Naive thymus-derived CD8-positive, alpha-beta T cell (primary cell): ENCODE measurements around the gene TUBGCP2. TPM values are rescaled to one million over a fixed set of nuclear protein-coding genes. Genes with fewer than 3 reads are reported as not detected.
A peak's percentile ranks its signal among the peaks of the same experiment; 100 is the strongest.

Source experiments
- ATAC-seq, 2 donors: fragments of 150-1000 bp; cut with Tn5 transposase in 1 of 2; sonication (Bioruptor Pico), chemical (Tn5 transposase) in 1 of 2; 1 replicate in 1 of 2; 2 replicates in 1 of 2; pipeline ENCODE4 v1.10.0; 2021; ENCODE audit warnings: mild to moderate bottlenecking in 2 of 2, moderate library complexity in 2 of 2
- POLR2A ChIA-PET: fragments of 350-600 bp; sonication (Branson Sonifier 250); formaldehyde crosslinking; loops from one replicate; lab custom pipeline; 2021; ENCODE audit warnings: antibody characterized with exemption; lab: Charles Lee
- DNase-seq, 10 donors: peaks; one replicate each; pipeline versions ENCODE4 v3.0.0 to v3.0.0-alpha.2; 2020 to 2022
- H3K27ac Mint-ChIP-seq, 10 donors: one replicate each; pipeline ENCODE4 v1.8.0; 2020 to 2022; ENCODE audit warnings: mild to moderate bottlenecking in 10 of 10, mixed read lengths in 10 of 10, moderate library complexity in 4 of 10, inconsistent platforms in 1 of 10
- H3K27me3 Mint-ChIP-seq, 5 donors: one replicate each; pipeline ENCODE4 v1.8.0; 2021 to 2022; ENCODE audit warnings: mixed read lengths in 5 of 5
- H3K36me3 Mint-ChIP-seq, 3 donors: one replicate each; pipeline ENCODE4 v1.8.0; 2020 to 2022; ENCODE audit warnings: mixed read lengths in 3 of 3, mild to moderate bottlenecking in 2 of 3, inconsistent platforms in 1 of 3
- H3K4me1 Mint-ChIP-seq, 4 donors: one replicate each; pipeline ENCODE4 v1.8.0; 2021 to 2022; ENCODE audit warnings: mixed read lengths in 4 of 4
- H3K4me3 Mint-ChIP-seq, 10 donors: one replicate each; pipeline ENCODE4 v1.8.0; 2020 to 2022; ENCODE audit warnings: mild to moderate bottlenecking in 10 of 10, mixed read lengths in 10 of 10, moderate library complexity in 6 of 10, inconsistent platforms in 1 of 10
- H3K9me3 Mint-ChIP-seq, 9 donors: one replicate each; pipeline ENCODE4 v1.8.0; 2020 to 2022; ENCODE audit warnings: mixed read lengths in 9 of 9, mild to moderate bottlenecking in 3 of 9, inconsistent platforms in 1 of 9, moderate library complexity in 1 of 9
- polyA plus RNA-seq, 3 donors: library from polyadenylated mRNA; unstranded; fragments of 300-500 nt; fragmentation: Illumina TruSeq; gene quantifications; one replicate each; pipeline ENCODE4 v1.2.3, GENCODE V29; 2021
- total RNA-seq, 8 experiments: library from RNA in 2 of 8; stranded (reverse) in 2 of 8; gene quantifications; one replicate each; pipeline ENCODE4 v1.2.3 and lab custom pipeline; 2021 to 2026

Gene TUBGCP2, protein sequence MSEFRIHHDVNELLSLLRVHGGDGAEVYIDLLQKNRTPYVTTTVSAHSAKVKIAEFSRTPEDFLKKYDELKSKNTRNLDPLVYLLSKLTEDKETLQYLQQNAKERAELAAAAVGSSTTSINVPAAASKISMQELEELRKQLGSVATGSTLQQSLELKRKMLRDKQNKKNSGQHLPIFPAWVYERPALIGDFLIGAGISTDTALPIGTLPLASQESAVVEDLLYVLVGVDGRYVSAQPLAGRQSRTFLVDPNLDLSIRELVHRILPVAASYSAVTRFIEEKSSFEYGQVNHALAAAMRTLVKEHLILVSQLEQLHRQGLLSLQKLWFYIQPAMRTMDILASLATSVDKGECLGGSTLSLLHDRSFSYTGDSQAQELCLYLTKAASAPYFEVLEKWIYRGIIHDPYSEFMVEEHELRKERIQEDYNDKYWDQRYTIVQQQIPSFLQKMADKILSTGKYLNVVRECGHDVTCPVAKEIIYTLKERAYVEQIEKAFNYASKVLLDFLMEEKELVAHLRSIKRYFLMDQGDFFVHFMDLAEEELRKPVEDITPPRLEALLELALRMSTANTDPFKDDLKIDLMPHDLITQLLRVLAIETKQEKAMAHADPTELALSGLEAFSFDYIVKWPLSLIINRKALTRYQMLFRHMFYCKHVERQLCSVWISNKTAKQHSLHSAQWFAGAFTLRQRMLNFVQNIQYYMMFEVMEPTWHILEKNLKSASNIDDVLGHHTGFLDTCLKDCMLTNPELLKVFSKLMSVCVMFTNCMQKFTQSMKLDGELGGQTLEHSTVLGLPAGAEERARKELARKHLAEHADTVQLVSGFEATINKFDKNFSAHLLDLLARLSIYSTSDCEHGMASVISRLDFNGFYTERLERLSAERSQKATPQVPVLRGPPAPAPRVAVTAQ
- 10 to 100 TPM; 61.4 to 72.9 TPM for total RNA-seq
- 10 to 100 TPM; 24.7 to 35.6 (median 32.0) TPM for polyA plus RNA-seq
- total RNA-seq (lab: John Stamatoyannopoulos, UW), result 106 to 134 (median 121) reads per million in 6 experiments

- H3K4me1 Mint-ChIP-seq, result peaks cover 15 to 46% (median 39%) of the 10 kb centered on the region in 4 donors
- ATAC-seq, result peak; percentile 67 to 68
- peak within 1 kb of the TSS; percentile 94 to 100 (median 100) for H3K27ac Mint-ChIP-seq
- POLR2A ChIA-PET, result interaction anchor here (0.6 to 2.0 kb wide), 4 partner anchors 21 to 1067 kb away, joined by 3 to 8 read pairs (median 4); no protein-coding TSS in a partner anchor
- peaks cover 0 to 5% (median 0%) of the 10 kb centered on the region in 9 donors for H3K9me3 Mint-ChIP-seq
- peak; percentile 81 to 99 (median 92) for DNase-seq
- peaks cover 0 to 41% (median 7%) of the 10 kb centered on the region in 3 donors for H3K36me3 Mint-ChIP-seq
- peak within 1 kb of the TSS; percentile 94 to 99 (median 98) for H3K4me3 Mint-ChIP-seq
- H3K27me3 Mint-ChIP-seq, result peaks cover 0 to 5% (median 0%) of the 10 kb centered on the region in 5 donors
These were observed at the start of gene TUBGCP2, which contains the start of gene ZNF511 for GRCh38 chr10:133308421-133309099. TUBGCP2 (minus strand) TSS chr10:133308872; CDS start chr10:133302941, 5,931 bp downstream. ZNF511 (plus strand) TSS chr10:133308914; CDS start chr10:133308944, 30 bp downstream.

DNA sequence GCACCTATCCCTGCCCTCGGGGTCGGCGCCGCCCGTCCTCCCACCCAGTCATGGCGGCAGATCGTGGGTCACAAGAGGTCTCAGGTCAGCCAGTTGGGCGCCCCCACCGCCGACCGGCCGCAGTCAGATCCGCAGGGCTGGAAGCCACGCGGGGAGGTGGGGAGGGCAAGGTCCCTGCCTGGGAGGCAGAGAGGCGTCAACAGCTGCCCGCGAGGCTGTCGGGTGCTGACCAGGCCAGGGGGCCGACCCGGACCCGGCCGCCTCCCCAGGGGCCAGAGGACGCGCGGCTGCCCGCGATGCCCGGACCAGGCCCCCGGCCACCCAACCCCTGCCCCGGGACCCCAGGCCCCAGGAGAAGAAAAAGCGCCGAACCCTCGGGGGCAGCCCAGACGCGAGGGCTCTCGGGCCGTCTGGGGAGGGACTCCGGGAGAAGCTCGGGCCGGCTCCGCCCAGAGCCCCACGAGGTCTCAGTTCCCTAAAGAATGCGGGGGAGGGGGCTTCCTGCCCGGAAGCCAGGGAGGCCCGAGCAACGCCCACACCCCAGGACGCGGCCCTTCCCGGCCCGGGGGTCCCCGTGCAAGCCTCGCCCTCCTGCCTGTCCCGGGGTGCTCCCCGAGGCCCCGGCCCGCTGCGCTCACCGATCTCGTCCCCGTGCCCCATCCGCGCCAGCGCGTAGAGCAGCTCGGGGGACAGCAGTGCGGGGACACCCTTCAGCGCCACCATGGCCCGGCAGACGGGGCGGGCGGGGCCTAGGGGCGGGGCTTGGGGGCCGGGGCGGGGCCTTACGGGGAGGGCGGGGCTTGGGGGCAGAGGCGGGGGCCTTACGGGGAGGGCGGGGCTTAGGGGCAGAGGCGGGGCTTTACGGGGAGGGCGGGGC, 48.9 kb upstream of the TUBGCP2 start, which contains the start of gene FUOM:
TSS of gene FUOM (minus strand) at position 735 of the 877 bp plus-strand sequence. CDS start at position 723, 12 bp downstream.
- ATAC-seq (peak; percentile 88 to 91), DNase-seq (peak; percentile 62 to 85 (median 74))
- peak within 1 kb of the TSS; percentile 62 to 87 (median 74) for H3K4me3 Mint-ChIP-seq
- no peaks in the 10 kb centered on the region for H3K27me3 Mint-ChIP-seq
- peaks cover 3 to 16% (median 8%) of the 10 kb centered on the region in 4 donors for H3K4me1 Mint-ChIP-seq
- POLR2A ChIA-PET, result interaction anchor here (1.9 to 2.1 kb wide), 2 partner anchors 21 to 32 kb away, joined by 7 to 11 read pairs; no protein-coding TSS in a partner anchor
- peak within 1 kb of the TSS in 7 of 10 donors; percentile 24 to 81 (median 62) for H3K27ac Mint-ChIP-seq
- H3K9me3 Mint-ChIP-seq, result no peaks in the 10 kb centered on the region
- peaks cover 0 to 9% (median 0%) of the 10 kb centered on the region in 3 donors for H3K36me3 Mint-ChIP-seq

DNA sequence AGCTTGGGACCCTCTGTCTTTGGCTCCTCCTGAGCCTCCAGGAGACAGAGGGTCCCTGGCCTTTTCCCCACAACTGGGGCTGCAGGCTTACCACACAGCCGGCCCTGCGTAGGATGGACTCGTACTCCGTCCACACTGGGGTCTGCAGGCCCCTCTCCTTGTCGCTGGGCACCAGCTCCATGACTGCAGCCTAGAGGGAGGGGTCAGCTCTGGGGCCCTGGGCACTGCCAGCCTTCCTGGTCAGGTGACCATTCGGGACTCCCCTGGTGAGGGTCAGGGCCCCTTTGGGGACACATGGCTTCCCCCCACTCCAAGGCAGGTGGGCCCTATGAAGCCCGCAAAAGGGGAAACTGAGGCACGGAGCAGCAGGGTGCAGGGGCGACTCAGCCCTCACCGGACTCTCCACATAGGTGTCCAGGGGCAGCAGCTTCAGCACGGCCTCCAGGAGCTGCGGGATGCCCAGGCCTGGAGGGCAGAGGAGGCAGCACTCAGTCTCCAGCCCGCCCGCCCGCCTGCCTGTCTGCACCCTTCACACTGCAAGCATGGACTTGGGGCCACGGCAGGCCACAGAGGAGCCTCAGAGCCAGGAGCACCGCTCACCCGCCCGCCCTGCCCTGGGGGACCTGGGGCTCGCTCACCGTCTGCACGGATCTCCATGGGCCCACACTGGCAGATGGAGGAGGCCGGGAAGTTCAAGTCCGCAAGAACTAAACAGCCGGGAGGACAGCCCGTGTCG, 48.0 kb upstream of the TUBGCP2 start:
- POLR2A ChIA-PET, result interaction anchor here (0.6 to 2.1 kb wide), 3 partner anchors 21 to 82 kb away, joined by 3 to 11 read pairs (median 4); no protein-coding TSS in a partner anchor
- Mint-ChIP-seq H3K36me3 (peaks cover 0 to 2% (median 0%) of the 10 kb centered on the region in 3 donors), H3K9me3 (no peaks in the 10 kb centered on the region), H3K4me3 (peak overlapping the region; percentile 69 to 84 (median 74)), H3K27me3 (no peaks in the 10 kb centered on the region), H3K27ac (peak overlapping the region in 3 of 10 donors; percentile 59 to 81 (median 63)), H3K4me1 (peaks cover 3 to 12% (median 6%) of the 10 kb centered on the region in 4 donors)
- ATAC-seq (no peak), DNase-seq (no peak)

DNA sequence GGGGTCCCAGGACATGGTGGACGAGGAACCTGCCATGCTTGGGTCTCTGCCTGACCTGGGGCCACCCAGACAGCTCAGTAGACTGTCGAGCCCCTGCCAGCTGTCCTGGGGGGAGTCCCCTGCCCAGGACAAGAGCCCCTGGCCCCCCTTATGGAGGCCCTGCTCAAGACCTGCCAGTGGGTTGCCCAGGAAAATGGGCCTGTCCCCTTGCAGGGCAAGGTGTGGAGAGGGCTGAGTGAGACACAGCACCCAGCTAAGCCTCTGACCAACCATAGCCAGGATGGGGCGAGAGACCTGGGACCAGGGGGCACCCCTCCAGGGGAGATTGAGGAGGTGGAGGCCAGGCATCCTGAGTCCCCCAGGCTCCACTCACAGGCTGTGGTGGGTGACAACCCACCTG, 47.3 kb upstream of the TUBGCP2 start:
- Mint-ChIP-seq H3K27ac (peak overlapping the region in 4 of 10 donors; percentile 11 to 85 (median 56)), H3K4me3 (peak overlapping the region; percentile 33 to 79 (median 70)), H3K4me1 (peaks cover 3 to 7% (median 5%) of the 10 kb centered on the region in 4 donors), H3K9me3 (no peaks in the 10 kb centered on the region), H3K36me3 (no peaks in the 10 kb centered on the region), H3K27me3 (no peaks in the 10 kb centered on the region)
- no peak for ATAC-seq
- POLR2A ChIA-PET, result interaction anchor here (1.0 to 1.2 kb wide), 2 partner anchors 23 to 34 kb away, joined by 3 to 4 read pairs; partner anchors contain the start of gene PAOX
- no peak for DNase-seq

- peaks cover 3 to 7% (median 4%) of the 10 kb centered on the region in 4 donors for H3K4me1 Mint-ChIP-seq
- POLR2A ChIA-PET, result interaction anchor here (1.0 kb wide), 1 partner anchor 23 kb away, joined by 3 read pairs; the partner anchor contains the start of gene PAOX
These were observed 46.6 kb upstream of the TUBGCP2 start for GRCh38 chr10:133355266-133355665.

GRCh38 chr10:133354672-133355240, 46.1 kb upstream of the TUBGCP2 start:
- POLR2A ChIA-PET, result interaction anchor here (1.0 kb wide), 1 partner anchor 24 kb away, joined by 3 read pairs; the partner anchor contains the start of gene PAOX
- Mint-ChIP-seq H3K36me3 (no peaks in the 10 kb centered on the region), H3K27me3 (no peaks in the 10 kb centered on the region), H3K9me3 (no peaks in the 10 kb centered on the region), H3K27ac (no peak overlapping the region), H3K4me1 (peaks cover 3 to 10% (median 5%) of the 10 kb centered on the region in 4 donors), H3K4me3 (no peak overlapping the region)
- no peak for DNase-seq
- ATAC-seq, result no peak

More at GRCh38 chr10:133355266-133355665, 46.6 kb upstream of the TUBGCP2 start:
- Mint-ChIP-seq H3K27ac (no peak overlapping the region), H3K27me3 (no peaks in the 10 kb centered on the region), H3K4me3 (peak overlapping the region in 1 of 10 donors; percentile 22), H3K9me3 (no peaks in the 10 kb centered on the region), H3K36me3 (no peaks in the 10 kb centered on the region)
- ATAC-seq (no peak), DNase-seq (no peak)

- Mint-ChIP-seq H3K27me3 (peaks cover 2 to 6% (median 3%) of the 10 kb centered on the region in 5 donors), H3K36me3 (no peaks in the 10 kb centered on the region), H3K4me3 (no peak overlapping the region), H3K4me1 (peaks cover 5 to 13% (median 6%) of the 10 kb centered on the region in 4 donors), H3K9me3 (no peaks in the 10 kb centered on the region), H3K27ac (no peak overlapping the region)
- DNase-seq (no peak), ATAC-seq (no peak)
- POLR2A ChIA-PET, result no interaction called here
These were observed 45.4 kb upstream of the TUBGCP2 start for GRCh38 chr10:133353988-133354605.

- Mint-ChIP-seq H3K27me3 (peaks cover 3 to 9% (median 5%) of the 10 kb centered on the region in 5 donors), H3K4me3 (no peak overlapping the region), H3K27ac (peak overlapping the region in 1 of 10 donors; percentile 60), H3K9me3 (no peaks in the 10 kb centered on the region), H3K36me3 (no peaks in the 10 kb centered on the region), H3K4me1 (peaks cover 5 to 15% (median 7%) of the 10 kb centered on the region in 4 donors)
- POLR2A ChIA-PET, result interaction anchor here (1.0 kb wide), 1 partner anchor 9 kb away, joined by 12 read pairs; no protein-coding TSS in a partner anchor
- DNase-seq, result no peak
- ATAC-seq, result no peak
These were observed 44.7 kb upstream of the TUBGCP2 start for GRCh38 chr10:133353202-133353959.
